ENCODE results near the gene HAUS2.

DNA sequence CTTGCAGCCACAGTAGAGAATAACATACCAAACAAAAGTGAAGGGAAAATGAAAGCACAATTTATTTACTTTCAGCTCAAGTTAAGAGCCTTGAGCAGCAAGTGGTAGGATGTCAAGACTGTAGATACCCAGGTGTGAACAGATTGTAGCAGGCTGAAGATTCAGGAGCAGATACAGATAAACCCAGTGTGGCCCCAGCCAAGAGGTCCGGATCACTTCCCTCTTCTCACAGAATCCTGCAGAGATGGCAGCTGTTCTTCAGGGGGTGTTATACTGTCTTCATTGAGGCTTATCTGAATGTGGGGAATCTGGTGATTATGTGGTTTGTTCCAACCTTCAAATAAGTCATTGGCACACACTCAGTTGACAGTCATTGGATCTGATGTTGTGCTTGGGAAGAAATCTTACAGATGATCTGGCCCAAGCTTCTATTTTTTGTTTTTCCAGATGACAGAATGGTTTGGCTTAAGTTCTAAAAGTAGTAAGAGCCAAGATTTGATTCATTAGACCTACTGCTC, 28.9 kb downstream of the HAUS2 start:
- TF ChIP-seq, protein P1, sequence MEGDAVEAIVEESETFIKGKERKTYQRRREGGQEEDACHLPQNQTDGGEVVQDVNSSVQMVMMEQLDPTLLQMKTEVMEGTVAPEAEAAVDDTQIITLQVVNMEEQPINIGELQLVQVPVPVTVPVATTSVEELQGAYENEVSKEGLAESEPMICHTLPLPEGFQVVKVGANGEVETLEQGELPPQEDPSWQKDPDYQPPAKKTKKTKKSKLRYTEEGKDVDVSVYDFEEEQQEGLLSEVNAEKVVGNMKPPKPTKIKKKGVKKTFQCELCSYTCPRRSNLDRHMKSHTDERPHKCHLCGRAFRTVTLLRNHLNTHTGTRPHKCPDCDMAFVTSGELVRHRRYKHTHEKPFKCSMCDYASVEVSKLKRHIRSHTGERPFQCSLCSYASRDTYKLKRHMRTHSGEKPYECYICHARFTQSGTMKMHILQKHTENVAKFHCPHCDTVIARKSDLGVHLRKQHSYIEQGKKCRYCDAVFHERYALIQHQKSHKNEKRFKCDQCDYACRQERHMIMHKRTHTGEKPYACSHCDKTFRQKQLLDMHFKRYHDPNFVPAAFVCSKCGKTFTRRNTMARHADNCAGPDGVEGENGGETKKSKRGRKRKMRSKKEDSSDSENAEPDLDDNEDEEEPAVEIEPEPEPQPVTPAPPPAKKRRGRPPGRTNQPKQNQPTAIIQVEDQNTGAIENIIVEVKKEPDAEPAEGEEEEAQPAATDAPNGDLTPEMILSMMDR (IDR thresholded peaks at IDR 0.05; ENCODE audit: insufficient read depth, low read length, poor library complexity, severe bottlenecking) = no peak
- TF ChIP-seq EZH2phosphoT487 (conservative IDR thresholded peaks at IDR 0.05; ENCODE audit: low read length) = no peak
